Esophagus squamous epithelium (tissue), 4 donors: Measurements from ENCODE around the gene FGGY.
"Not testable (repeated sequence)": the region's sequence is repeated elsewhere in the genome, so short reads cannot be mapped to it uniquely, and the experiment has no call there.

Source experiments
- CTCF ChIP-seq, 6 experiments: fragments of 450-650 bp in 4 of 6; fragments of 200-600 bp in 2 of 6; sonication (generic) in 2 of 6; IDR thresholded peaks; one replicate each; pipeline ENCODE4 v1.5.1; 2016 to 2019; ENCODE audit warnings: antibody characterized with exemption in 6 of 6, mild to moderate bottlenecking in 4 of 6, moderate library complexity in 4 of 6
- POLR2A ChIP-seq, 4 donors: fragments of 450-650 bp; IDR thresholded peaks; one replicate each; pipeline ENCODE4 v1.6.1; 2017; ENCODE audit warnings: antibody characterized with exemption in 4 of 4, mild to moderate bottlenecking in 4 of 4, moderate library complexity in 3 of 4

- not testable (repeated sequence) for TF ChIP-seq POLR2A, CTCF (IDR thresholded peaks at IDR 0.05)
Measured at GRCh38 chr1:59610499-59610898, 313.6 kb downstream of the FGGY start.
